GM12878 (cell line): Measurements from ENCODE around the gene LRP1B. TPM values are rescaled to one million over a fixed set of nuclear protein-coding genes. Genes with fewer than 3 reads are reported as not detected.

Experiments used
- ASH2L ChIP-seq: fragments of 300-600, 200-600 bp; sonication (generic); IDR thresholded peaks from 2 replicates; pipeline ENCODE4 v1.6.1; 2017; ENCODE audit warnings: low read depth, mild to moderate bottlenecking, borderline replicate concordance
- BHLHE40 ChIP-seq, 2 experiments: fragments of 450-650 bp in 1 of 2; IDR thresholded peaks; 2 replicates each; pipeline ENCODE4 v1.6.1; 2011 to 2017; ENCODE audit warnings: low read depth in 2 of 2, borderline replicate concordance in 1 of 2, improper control_type of control experiment in 1 of 2, low read length in 1 of 2, mild to moderate bottlenecking in 1 of 2
- BMI1 ChIP-seq: fragments of 450-650 bp; IDR thresholded peaks from 2 replicates; pipeline ENCODE4 v1.6.1; 2016; ENCODE audit warnings: mild to moderate bottlenecking, moderate library complexity, borderline replicate concordance
- CBFB ChIP-seq: IDR thresholded peaks from 2 replicates; pipeline ENCODE4 v1.6.1; 2016; ENCODE audit warnings: antibody characterized with exemption, low read depth
- CEBPB ChIP-seq, 2 experiments: fragments of 150-350 bp in 1 of 2; IDR thresholded peaks; 2 replicates each; pipeline ENCODE4 v1.6.1; 2012 to 2014; ENCODE audit warnings: low read depth in 2 of 2, low read length in 2 of 2, borderline replicate concordance in 1 of 2, inconsistent platforms in 1 of 2
- CREM ChIP-seq: IDR thresholded peaks from 2 replicates; pipeline ENCODE4 v1.6.1; 2014; ENCODE audit warnings: antibody characterized with exemption, low read depth
- CTCF ChIP-seq, 3 experiments: IDR thresholded peaks in 2 of 3; conservative IDR thresholded peaks in 1 of 3; 2 replicates each; pipeline ENCODE4 v1.5.1; 2011; ENCODE audit warnings: low read depth in 3 of 3, low read length in 3 of 3, mild to moderate bottlenecking in 3 of 3, control low read depth in 2 of 3, moderate library complexity in 2 of 3, inconsistent platforms in 1 of 3, mixed read lengths in 1 of 3; ENCODE audit not compliant: control insufficient read depth in 2 of 3, insufficient read depth in 1 of 3; ENCODE audit errors: extremely low read depth in 1 of 3
- E2F8 ChIP-seq: fragments of 450-650 bp; IDR thresholded peaks from 2 replicates; pipeline ENCODE4 v1.6.1; 2018; ENCODE audit warnings: mild to moderate bottlenecking, low read depth, moderate library complexity; ENCODE audit not compliant: partially characterized antibody
- IRF4 ChIP-seq: IDR thresholded peaks from 2 replicates; pipeline ENCODE4 v1.6.1; 2011; ENCODE audit warnings: low read depth, low read length
- JUNB ChIP-seq: IDR thresholded peaks from 2 replicates; pipeline ENCODE4 v1.6.1; 2016; ENCODE audit warnings: antibody characterized with exemption, mild to moderate bottlenecking
- LARP7 ChIP-seq: fragments of 450-650 bp; IDR thresholded peaks from 2 replicates; pipeline ENCODE4 v1.6.1; 2017; ENCODE audit warnings: mild to moderate bottlenecking
- MEF2A ChIP-seq: IDR thresholded peaks from 2 replicates; pipeline ENCODE4 v1.6.1; 2011; ENCODE audit warnings: low read depth, mild to moderate bottlenecking, low read length, moderate library complexity; ENCODE audit not compliant: insufficient read depth
- NFIC ChIP-seq: IDR thresholded peaks from 2 replicates; pipeline ENCODE4 v1.6.1; 2012; ENCODE audit warnings: low read depth, mild to moderate bottlenecking, inconsistent platforms, low read length, moderate library complexity
- NFYB ChIP-seq: IDR thresholded peaks from 2 replicates; pipeline ENCODE4 v1.6.1; 2011; ENCODE audit warnings: low read depth, mild to moderate bottlenecking, low read length, improper control_type of control experiment, moderate library complexity; ENCODE audit not compliant: insufficient read depth
- PML ChIP-seq: IDR thresholded peaks from 2 replicates; pipeline ENCODE4 v1.6.1; 2012; ENCODE audit warnings: low read length, inconsistent platforms
- POLR2AphosphoS5 ChIP-seq: IDR thresholded peaks from 2 replicates; pipeline ENCODE4 v1.6.1; 2011; ENCODE audit warnings: mild to moderate bottlenecking, low read length, inconsistent platforms
- RELA ChIP-seq: fragments of 450-650 bp; IDR thresholded peaks from 2 replicates; pipeline ENCODE4 v1.8.0; 2014; ENCODE audit warnings: borderline replicate concordance; ENCODE audit not compliant: partially characterized antibody
- SPI1 ChIP-seq: IDR thresholded peaks from 2 replicates; pipeline ENCODE4 v1.6.1; 2011; ENCODE audit warnings: low read depth, mild to moderate bottlenecking, low read length, moderate library complexity, borderline replicate concordance; ENCODE audit not compliant: insufficient read depth
- SREBF1 ChIP-seq: IDR thresholded peaks from 2 replicates; pipeline ENCODE4 v1.6.1; 2012; ENCODE audit warnings: mild to moderate bottlenecking, low read length
- SUPT20H ChIP-seq: IDR thresholded peaks from 2 replicates; pipeline ENCODE4 v1.6.1; 2011; ENCODE audit warnings: low read depth, mild to moderate bottlenecking, low read length, moderate library complexity, borderline replicate concordance; ENCODE audit not compliant: control insufficient read depth
- TARDBP ChIP-seq: IDR thresholded peaks from 2 replicates; pipeline ENCODE4 v1.6.1; 2016; ENCODE audit warnings: borderline replicate concordance
- TBL1XR1 ChIP-seq: IDR thresholded peaks from 2 replicates; pipeline ENCODE4 v1.6.1; 2012; ENCODE audit warnings: low read depth, low read length, improper control_type of control experiment
- TCF12 ChIP-seq: IDR thresholded peaks from 2 replicates; pipeline ENCODE4 v1.6.1; 2011; ENCODE audit warnings: low read depth, mild to moderate bottlenecking, low read length
- TCF7 ChIP-seq: IDR thresholded peaks from 2 replicates; pipeline ENCODE4 v1.6.1; 2014; ENCODE audit warnings: antibody characterized with exemption, borderline replicate concordance
- ZNF207 ChIP-seq: fragments of 450-650 bp; IDR thresholded peaks from 2 replicates; pipeline ENCODE4 v1.6.1; 2014; ENCODE audit warnings: antibody characterized with exemption, mild to moderate bottlenecking, borderline replicate concordance
- ZNF217 ChIP-seq: fragments of 450-650 bp; IDR thresholded peaks from 2 replicates; pipeline ENCODE4 v1.6.1; 2017; ENCODE audit warnings: antibody characterized with exemption, mild to moderate bottlenecking
- ZNF24 ChIP-seq: fragments of 450-650 bp; IDR thresholded peaks from 2 replicates; pipeline ENCODE4 v1.6.1; 2017; ENCODE audit warnings: antibody characterized with exemption, mild to moderate bottlenecking
- ZNF384 ChIP-seq: IDR thresholded peaks from 2 replicates; pipeline ENCODE4 v1.6.1; 2012; ENCODE audit warnings: low read depth, mild to moderate bottlenecking, low read length, improper control_type of control experiment, borderline replicate concordance
- ZNF622 ChIP-seq: fragments of 450-650 bp; IDR thresholded peaks from 2 replicates; pipeline ENCODE4 v1.6.1; 2017; ENCODE audit warnings: mild to moderate bottlenecking, inconsistent platforms
- ZSCAN29 ChIP-seq: fragments of 450-650 bp; IDR thresholded peaks from 2 replicates; pipeline ENCODE4 v1.6.1; 2017; ENCODE audit warnings: mild to moderate bottlenecking, moderate library complexity
- ZZZ3 ChIP-seq: IDR thresholded peaks from 2 replicates; pipeline ENCODE4 v1.6.1; 2011; ENCODE audit warnings: low read depth; ENCODE audit not compliant: control insufficient read depth, insufficient read length
- polyA plus RNA-seq, 11 experiments: library from polyadenylated mRNA; depleted of rRNA in 4 of 11; unstranded in 6 of 11; stranded (reverse) in 5 of 11; fragments of >200 nt; fragmentation: Nextera tagmentation in 4 of 11; fragmentation: Illumina TruSeq in 1 of 11; extraction: Ambion mirVana in 4 of 11; extraction: Trizol in 1 of 11; gene quantifications; 1 replicate in 1 of 11; 2 replicates in 10 of 11; pipeline versions ENCODE4 v1.2.1 to v1.2.3, GENCODE V29; 2011 to 2016; ENCODE audit warnings: inconsistent platforms in 2 of 11, missing spikeins in 2 of 11, low read depth in 1 of 11
- total RNA-seq, 4 experiments: library from RNA; depleted of rRNA in 3 of 4; stranded (reverse); fragments of >200 nt in 3 of 4; fragmentation: Illumina TruSeq in 1 of 4; extraction: Trizol in 1 of 4; gene quantifications; 2 replicates each; pipeline versions ENCODE4 v1.2.1 to v1.2.3, GENCODE V29; 2013 to 2021

The LRP1B gene
- total and polyA plus RNA-seq, 10 of the 15 experiments (the other 5 are each of a cell fraction or from before 2014, with no cell fraction given) = under 0.01 to 0.06 (median 0.03) TPM; not detected in 5

GRCh38 chr2:140747665-140748064, 1383.2 kb downstream of the LRP1B start (continued):
- TF ChIP-seq E2F8 (no peak), SUPT20H (no peak), MEF2A (0 out of 2 replicates have a peak, but pooled peaks have one; percentile 45), IRF4 (peak; percentile 86), CBFB (no peak), ZZZ3 (no peak), BMI1 (no peak), CREM (peak; percentile 67), ZNF207 (no peak), NFYB (no peak), CTCF (IDR thresholded peaks at IDR 0.05 in 2 of 3, conservative IDR thresholded peaks at IDR 0.05 in 1 of 3; ENCODE audit: control insufficient read depth in 2 of 3, extremely low read depth in 1 of 3, insufficient read depth in 1 of 3, low read depth in 3 of 3, low read length in 3 of 3) (no peak), ASH2L (no peak), JUNB (peak; percentile 97), ZNF24 (no peak), TARDBP (no peak), BHLHE40 (IDR thresholded peaks at IDR 0.05; ENCODE audit: borderline replicate concordance in 1 of 2, low read depth in 2 of 2, low read length in 1 of 2) (no peak), ZSCAN29 (no peak), ZNF217 (no peak), SPI1 (0 out of 2 replicates have a peak, but pooled peaks have one; percentile 2), CEBPB (IDR thresholded peaks at IDR 0.05; ENCODE audit: borderline replicate concordance in 1 of 2, low read depth in 2 of 2, low read length in 2 of 2) (no peak), ZNF384 (no peak), SREBF1 (no peak), ZNF622 (no peak), POLR2AphosphoS5 (no peak), TCF12 (no peak), LARP7 (no peak), TBL1XR1 (no peak), PML (no peak), TCF7 (0 out of 2 replicates have a peak, but pooled peaks have one; percentile 27), NFIC (peak; percentile 84; the same call in 1 of the 2 replicates), RELA (no peak)
